IPS-11a (cell line): Measurements from ENCODE around the gene PTPN22.

Experiments
- H3K4me3 ChIP-seq: one replicate; pipeline ENCODE4 v1.5.1; 2013; ENCODE audit warnings: low read depth, low read length, control low read depth

Gene PTPN22

GRCh38 chr1:113765306-113766230, 105.9 kb downstream of the PTPN22 start:
- H3K4me3 ChIP-seq: no peak overlapping the region
